Loucy (cell line): Measurements from ENCODE around the gene ACSBG1.

Source experiments
- EZH2phosphoT487 ChIP-seq: fragments of 200-600 bp; IDR thresholded peaks from 2 replicates; pipeline ENCODE4 v1.6.1; 2018; ENCODE audit warnings: antibody characterized with exemption, mild to moderate bottlenecking, moderate library complexity, borderline replicate concordance
- TF ChIP-seq, protein P1 (sequence below): fragments of 200-600 bp; sonication (generic); conservative IDR thresholded peaks from 2 replicates; pipeline ENCODE4 v1.5.1; 2014; ENCODE audit warnings: mild to moderate bottlenecking, antibody characterized with exemption, low read length

DNA sequence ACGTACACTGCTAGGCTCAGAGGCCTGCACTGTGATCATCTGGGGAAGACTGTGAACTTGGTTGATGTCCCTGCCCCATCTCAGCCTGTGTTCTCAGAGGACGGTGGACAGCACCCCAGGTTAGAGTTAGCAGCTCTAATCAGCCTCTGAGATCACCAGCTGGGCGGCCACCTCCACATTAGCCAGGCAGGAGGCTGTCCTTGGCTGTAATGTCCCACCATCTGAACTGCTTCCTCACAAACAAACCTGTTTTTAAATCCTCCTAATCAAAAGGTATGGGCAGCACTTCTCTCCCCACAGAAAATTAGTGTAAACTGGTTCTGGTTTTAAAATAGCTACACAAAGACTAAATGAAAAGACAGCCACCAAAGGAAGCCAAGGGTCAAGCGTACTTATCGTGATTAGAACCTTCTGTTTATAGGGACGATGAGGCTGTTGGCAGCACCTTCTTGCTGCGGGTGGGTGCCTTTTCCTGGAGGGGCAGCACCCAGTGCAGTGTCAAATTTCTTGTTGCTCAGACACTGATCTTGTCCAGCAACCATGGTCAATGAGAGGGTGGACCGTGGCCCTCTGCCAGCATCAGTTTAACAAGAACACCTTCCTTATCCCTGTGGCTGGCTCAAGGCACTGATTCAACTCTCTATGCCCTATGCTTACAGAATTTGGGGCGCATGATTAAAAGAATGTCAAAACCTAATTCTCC lies 24.6 kb downstream of the ACSBG1 start:
- TF ChIP-seq, protein P1, sequence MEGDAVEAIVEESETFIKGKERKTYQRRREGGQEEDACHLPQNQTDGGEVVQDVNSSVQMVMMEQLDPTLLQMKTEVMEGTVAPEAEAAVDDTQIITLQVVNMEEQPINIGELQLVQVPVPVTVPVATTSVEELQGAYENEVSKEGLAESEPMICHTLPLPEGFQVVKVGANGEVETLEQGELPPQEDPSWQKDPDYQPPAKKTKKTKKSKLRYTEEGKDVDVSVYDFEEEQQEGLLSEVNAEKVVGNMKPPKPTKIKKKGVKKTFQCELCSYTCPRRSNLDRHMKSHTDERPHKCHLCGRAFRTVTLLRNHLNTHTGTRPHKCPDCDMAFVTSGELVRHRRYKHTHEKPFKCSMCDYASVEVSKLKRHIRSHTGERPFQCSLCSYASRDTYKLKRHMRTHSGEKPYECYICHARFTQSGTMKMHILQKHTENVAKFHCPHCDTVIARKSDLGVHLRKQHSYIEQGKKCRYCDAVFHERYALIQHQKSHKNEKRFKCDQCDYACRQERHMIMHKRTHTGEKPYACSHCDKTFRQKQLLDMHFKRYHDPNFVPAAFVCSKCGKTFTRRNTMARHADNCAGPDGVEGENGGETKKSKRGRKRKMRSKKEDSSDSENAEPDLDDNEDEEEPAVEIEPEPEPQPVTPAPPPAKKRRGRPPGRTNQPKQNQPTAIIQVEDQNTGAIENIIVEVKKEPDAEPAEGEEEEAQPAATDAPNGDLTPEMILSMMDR = no peak
- TF ChIP-seq EZH2phosphoT487 = no peak
